Ishikawa (cell line): ENCODE measurements around the gene GALNTL6.

Experiments
- TCF12 ChIP-seq: IDR thresholded peaks from 2 replicates; pipeline ENCODE4 v1.6.1; 2012; ENCODE audit warnings: low read depth
- ZBTB7A ChIP-seq: IDR thresholded peaks from 2 replicates; pipeline ENCODE4 v1.6.1; 2012; ENCODE audit warnings: low read depth
- TF ChIP-seq, protein P1 (sequence below): IDR thresholded peaks from 2 replicates; pipeline ENCODE4 v1.6.1; 2012

- TF ChIP-seq ZBTB7A (no peak), TCF12 (no peak)
- TF ChIP-seq, protein P1, sequence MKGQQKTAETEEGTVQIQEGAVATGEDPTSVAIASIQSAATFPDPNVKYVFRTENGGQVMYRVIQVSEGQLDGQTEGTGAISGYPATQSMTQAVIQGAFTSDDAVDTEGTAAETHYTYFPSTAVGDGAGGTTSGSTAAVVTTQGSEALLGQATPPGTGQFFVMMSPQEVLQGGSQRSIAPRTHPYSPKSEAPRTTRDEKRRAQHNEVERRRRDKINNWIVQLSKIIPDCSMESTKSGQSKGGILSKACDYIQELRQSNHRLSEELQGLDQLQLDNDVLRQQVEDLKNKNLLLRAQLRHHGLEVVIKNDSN: no peak
Observed at GRCh38 chr4:172818901-172819300, 1005.7 kb downstream of the GALNTL6 start.
